HG02973 (cell line): Measurements from ENCODE around the gene DVL2.

Experiments used
- ATAC-seq: cut with Tn5 transposase; IDR thresholded peaks from one replicate; pipeline ENCODE4 v1.9.1; 2021; ENCODE audit warnings: moderate library complexity; ENCODE audit not compliant: unreplicated experiment

The DVL2 gene

DNA sequence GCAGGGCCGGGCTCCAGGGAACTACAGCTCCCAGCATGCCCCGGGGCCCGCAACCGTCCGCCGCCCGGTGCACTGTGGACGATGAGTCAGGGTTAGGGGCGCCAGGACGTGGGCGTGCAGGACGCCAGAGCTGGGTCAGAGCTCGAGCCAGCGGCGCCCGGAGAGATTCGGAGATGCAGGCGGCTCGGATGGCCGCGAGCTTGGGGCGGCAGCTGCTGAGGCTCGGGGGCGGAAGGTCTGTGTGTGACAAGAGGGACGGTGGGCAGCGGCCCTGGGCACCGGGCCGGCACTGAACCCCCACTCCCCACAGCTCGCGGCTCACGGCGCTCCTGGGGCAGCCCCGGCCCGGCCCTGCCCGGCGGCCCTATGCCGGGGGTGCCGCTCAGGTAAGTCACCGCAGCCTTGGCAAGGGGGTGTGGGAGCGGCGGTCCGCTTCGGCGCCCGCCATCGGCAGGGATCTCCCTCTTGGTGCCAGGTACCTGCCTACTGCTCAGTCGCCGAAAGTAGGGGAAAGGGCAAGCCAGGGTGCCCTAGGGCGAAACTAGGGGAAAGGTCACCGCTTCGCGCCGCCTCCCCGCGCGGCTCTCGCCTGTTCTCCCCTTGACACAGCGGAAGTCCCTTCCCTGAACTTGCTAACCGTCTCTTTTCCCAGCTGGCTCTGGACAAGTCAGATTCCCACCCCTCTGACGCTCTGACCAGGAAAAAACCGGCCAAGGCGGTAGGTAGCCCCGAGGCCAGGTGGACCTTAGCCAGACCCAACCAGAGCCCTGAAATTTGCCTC, 14.3 kb downstream of the DVL2 start, which contains the start of the genes ACADVL and DLG4:
TSS of gene ACADVL (plus strand) at position 127 of the 781 bp plus-strand sequence. CDS start at position 174, 47 bp downstream.
TSS of gene DLG4 (minus strand) at position 25 of the 781 bp plus-strand sequence.
- ATAC-seq, result peak; percentile 55

DNA sequence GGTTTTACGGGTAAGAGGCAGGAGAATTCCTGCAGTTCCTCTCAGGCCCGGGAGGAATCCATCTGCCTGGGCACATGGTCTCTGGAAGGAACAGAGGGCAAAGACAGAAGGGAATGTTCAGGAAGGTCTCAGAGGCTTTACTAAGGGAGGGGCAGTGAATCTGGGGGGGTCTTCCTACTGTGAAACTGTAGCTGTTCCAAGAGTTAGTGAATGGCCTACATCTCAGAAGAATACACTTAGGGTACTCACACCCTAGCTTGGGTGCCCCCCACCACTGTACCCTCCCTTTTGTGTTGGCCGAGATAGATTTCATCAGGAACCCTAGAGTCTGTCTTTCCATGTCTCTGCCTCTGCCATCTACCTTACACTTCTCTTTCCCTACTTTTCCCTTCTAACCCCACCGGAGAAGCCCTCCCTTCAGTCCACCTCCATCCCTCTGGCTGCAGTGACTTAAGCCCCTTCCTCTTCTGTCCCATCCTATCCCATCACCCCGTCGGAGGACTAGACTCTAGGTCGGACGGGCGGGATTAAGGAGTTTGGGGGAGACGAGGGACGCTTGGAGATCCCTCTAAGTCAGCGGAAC, 15.0 kb downstream of the DVL2 start:
- ATAC-seq, result no peak

DNA sequence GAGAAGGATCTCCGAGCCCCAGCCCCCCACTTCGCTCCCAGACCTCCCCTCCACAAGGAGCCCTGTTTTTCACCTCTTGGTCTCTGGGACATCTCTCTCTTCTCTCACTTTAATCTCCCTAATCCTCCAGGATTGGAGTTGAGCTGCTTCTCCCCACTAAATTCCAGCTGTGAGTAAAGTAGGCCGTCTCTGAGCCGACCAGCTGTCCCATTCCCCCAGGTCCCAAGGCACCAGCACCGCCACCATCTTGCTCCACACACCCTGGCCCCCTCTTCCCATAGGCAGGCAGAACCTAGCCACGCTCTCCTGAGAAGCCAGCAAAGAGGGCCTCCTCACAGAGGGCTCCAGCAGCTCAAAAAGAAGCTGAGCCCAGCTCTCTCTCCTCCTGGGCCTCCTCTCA, 15.6 kb downstream of the DVL2 start:
- no peak for ATAC-seq

DNA sequence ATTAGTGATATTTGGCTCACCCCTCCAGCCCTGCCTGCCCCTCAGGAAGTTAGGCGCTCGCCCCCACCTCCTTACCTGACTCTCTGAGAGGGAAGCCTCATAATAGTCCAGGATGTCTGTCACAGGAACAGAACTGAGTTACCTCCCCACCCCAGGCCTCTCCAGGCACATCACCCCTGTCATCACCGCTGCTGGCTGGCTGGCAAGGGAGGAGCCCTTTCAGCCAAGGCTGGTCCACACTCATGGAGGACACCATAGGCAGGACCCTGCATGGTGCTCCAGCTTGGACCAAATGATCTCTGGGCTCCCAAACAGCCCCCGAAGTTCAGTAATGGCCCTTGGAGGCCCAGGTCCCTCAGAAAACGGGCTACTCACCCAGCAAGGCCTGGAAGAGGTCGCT, 16.2 kb downstream of the DVL2 start:
- no peak for ATAC-seq

DNA sequence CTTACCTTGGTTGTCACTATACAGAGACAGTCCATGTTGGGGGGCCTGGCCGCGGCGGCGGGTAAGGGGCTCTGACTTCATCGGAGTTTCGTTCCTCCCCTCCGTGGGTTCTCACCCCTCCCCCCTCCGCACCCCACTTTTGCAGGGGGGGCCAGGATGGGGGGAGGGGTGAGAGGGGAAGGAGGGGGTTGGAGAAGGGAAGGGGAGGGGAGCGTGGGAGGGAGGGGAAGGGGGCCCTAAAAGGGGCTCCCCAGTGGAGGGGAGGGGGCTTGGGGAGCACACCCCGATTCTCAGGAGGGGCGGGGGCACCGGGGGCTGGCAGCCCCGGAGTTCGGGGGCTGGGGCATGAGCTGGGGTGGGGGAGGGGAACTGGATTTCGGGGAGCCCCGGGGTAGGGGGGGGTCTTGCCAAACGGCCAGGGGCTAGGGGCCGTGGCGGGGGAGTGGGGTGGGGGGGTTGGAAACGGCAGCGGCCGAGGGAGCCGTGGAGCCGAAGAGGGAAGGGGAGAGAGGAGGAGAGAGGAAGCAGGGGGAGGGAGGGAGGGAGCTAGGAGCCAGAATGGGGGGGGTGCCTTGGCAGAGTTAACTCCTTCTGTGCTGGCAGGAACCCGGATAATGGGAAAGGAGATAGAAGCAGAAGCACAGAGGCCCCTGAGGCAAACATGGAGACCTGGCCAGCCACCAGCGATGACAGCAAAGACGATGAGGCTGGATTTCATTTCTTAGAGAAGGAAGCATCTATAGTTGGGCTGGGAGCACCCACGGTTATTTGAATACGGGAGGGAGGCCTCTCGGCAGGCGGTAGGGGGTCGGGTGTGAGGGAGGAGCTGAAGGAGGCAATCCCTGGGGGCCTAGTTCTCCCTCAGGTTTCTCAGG, 17.0 kb downstream of the DVL2 start:
- ATAC-seq, result no peak

DNA sequence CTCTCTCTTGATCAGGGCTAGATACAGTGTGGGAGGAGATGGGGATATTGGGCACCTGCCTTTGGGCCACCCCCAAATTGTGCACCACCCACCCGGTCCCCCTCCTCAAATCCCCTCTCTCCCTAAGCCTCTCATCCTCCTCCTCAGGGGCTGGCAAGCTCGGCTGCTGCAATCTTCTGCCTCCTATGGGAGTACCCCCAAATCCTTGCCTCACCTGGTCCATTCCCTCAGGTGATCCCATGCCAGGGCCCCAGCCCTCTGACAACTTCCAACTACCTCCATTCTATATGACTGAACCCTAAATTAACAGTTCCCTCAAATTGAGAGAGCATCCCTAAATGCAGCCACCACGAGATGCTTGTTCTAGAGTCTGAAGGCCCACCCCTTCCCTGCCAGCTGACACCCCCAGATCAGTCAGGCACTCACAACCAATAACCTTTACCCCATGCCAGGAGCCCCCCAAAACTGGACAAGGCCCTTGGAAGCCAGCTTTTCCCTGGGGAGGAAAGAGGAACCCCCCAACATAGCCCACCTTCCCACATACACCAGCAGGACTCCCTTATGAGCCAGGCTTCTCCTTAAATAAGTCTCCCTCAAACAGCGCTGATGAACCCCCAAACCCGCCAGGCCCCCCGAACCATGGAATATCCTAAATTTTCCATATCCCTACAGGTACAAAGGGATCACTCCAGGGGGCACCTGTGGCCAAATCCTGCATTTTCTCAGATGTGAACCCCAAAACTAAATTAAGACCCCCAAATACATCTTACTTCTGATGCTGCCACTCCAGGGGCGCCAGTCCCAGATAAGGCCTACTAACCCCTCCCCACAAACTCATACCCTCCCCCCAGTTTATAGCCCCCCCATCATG, 17.8 kb downstream of the DVL2 start:
- no peak for ATAC-seq

DNA sequence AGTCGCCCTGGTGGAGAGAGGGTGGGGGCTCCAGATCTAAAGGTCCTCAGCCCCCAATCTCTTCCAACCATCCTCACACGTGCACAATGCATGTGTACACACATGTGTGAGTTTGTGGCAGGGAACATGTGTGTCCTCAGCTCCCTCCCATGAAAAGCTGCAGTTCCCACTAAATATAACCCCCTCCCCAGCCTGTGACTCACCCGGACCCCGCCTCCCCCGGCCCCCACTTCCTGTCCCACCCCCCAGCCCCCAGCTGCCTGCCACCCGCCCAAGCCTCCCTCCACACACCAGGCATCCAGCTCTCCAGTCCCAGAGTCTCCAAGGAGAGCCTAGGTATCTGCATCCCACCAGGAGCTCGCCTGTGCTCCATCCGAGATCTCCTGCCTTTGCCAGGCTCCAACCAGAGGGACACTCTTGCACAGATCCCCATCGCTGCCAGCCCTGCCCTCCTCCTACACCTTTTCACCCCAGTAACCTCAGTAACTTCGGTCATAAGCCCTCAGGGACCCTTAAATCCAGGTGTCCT, 18.6 kb downstream of the DVL2 start:
- ATAC-seq, result no peak

DNA sequence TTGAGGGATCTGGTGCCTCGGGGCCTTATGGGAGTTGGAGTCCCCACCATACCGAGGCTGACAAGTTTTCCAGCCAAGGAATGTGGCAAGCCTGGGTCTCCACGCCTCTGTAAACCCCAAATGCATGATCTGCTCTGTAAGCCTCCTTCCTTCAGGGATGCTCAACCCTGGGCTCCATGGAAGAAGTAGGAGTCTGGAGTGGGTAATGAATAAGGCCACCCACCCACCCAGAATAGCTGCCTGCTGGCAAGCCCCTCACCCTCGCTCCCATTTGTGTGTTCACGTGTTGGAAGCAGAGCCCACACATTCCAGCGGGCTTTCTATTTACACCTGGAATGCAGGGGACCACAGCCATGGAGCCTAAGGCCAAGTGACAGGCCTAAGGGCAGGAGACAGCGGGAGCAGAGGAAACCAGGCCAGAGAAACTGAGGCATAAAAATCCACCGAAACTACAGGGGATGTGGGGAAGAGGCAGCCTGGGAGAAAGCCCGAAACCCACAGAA, 19.1 kb downstream of the DVL2 start:
- ATAC-seq, result no peak

DNA sequence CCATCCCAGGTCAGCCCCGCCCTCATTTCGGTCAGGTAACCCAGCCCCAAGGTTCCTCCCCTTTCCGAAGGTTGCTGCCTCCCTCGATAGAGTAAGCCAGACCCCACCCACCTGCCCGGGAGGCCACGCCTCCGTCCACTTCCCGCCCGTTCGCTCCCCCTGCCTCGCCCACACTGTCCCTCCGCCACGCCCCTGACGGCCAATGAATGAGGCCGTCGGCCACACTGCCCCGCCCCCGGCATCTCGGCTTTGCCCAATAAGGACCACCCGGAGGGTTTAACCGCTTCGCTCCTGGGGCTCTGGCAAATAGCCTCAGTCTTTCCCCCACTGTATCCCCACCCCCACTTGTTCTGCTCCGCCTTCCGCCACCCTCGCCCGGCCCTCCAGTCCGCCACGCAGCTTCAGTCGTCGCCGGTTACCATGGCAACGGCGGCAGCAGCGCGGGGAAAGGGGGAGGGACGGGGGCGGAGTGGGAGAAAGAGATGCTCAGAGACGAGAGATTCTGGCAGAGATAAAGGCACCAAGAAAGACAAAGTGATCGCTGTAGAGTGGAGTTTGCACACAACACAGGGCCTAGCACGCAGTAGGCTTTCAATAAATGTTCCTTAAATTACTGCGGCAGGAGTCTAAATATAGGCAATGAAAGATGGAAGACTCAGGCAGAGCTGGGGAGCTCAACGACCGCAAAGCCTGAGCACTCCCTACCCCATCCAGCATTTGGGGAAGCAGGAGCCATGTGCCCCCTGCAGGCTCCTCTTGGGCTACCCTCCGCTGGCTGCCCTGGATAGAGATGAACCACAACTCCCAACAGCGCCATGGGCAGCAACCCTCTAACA, 19.8 kb downstream of the DVL2 start:
- peak; percentile 63 for ATAC-seq

DNA sequence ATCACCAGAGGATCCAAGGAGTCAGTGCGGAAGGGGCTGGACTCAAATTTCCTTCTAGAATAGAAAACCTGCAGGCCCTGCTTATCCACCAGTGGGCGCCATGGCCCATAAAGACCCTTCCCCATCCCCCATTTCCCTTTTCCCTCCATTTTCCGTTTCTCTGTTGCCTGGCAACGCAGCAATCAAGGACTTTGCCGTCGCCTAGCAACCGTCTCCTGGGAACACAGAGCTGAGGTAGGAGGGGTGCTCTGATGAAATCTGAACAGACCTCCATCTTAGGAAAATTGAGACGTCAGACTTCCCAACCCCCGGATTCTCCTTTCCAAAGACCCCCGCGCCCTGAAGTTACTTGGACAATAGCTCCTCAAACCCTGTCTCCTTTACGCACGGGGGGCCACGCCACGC, 20.4 kb downstream of the DVL2 start:
- no peak for ATAC-seq

DNA sequence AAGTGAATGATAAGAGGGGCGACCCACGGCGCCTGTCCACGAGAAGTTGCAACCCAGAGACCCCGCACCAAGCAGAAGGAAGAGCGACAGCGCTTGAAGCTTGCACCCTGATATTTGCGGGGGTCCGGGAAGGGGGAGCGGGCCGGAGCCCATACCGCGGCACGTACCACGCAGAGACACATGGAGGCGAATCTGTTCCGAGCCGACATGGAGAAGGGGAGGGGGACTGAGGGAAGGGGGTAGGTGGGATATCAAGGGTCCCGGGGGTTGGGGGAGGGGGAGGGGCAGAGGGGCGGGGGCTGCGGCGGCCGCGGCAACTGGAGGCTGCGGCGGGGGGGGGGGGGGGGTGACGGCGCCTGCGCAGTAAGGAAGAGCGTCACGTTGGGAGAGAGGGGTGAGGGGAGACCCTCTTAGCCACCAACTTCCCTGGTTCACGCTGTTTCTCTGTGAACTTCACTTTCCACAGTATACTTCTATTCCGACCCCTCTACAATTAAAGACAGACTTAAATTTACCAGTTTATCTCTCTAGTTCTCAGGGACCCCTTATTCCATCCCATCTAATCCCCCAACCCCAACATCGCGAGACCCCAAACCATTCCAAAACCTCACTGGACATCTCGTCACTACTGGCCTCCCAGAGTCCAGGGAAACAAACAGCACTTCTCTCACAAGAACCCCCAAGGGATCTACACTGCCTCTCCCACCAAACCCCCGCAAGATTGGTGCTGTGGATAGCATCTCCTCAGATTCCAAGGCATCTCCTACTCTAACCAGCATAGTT, 22.6 kb downstream of the DVL2 start:
- no peak for ATAC-seq

DNA sequence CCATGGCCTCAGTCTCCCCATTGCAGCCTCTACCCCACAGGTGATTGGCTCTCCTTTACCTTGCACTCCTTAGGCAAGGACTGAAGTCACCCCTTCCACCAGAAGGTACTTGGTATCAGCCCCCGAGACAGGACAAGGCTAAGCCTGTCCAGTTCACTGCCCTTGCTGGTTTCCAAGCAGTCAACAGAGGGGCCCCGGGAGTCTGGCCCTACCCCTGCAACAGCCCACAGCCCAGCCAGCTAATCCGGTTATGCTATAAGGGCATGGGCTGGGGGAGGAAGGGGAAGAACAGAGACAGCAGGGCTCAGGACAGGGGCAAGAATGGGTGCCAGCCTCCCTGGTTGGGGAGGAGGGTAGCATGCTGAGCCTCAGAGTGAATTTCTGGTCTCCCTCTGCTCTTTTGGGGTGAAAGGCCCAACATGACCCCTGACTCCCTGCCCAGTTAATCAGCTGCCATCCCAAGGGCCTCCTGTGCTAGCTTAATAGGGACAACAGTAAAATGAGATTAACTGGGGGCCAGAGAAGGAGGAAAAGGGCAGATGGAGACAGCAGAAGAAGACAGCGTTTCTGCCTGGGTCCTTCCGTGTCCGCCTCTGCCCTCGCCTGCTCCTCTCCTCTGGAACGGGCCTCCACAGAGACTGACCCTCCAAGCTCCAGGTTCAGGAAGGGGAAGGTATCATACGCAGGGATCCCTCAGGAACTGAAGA, 25.4 kb downstream of the DVL2 start:
- ATAC-seq, result no peak

DNA sequence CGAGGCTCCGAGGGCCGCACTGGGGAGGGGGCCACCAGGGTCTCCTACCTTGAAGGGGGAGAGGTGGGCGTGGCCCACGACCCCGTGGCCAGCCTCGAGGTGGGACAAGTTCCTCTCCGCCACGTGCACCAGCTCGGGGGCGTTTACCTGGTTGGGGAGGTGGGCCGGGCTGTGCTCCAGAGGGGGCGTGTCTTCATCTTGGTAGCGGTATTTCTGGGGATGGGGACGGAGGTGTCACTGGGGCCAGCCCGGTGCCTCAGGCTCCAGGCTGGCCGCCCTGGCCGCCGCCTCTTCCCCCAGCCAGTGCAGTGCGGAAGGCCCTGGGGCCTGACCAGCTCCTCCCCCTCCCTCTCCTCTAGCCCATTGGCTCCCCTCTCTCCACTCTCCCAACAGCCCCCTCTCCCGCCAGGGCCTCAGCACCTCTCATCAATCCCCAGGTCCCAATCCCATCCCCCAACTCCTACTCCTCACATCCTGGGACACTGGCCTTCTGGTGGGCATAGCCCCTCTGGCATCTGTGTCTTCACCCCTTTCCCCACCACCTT, 26.2 kb downstream of the DVL2 start:
- ATAC-seq, result no peak

DNA sequence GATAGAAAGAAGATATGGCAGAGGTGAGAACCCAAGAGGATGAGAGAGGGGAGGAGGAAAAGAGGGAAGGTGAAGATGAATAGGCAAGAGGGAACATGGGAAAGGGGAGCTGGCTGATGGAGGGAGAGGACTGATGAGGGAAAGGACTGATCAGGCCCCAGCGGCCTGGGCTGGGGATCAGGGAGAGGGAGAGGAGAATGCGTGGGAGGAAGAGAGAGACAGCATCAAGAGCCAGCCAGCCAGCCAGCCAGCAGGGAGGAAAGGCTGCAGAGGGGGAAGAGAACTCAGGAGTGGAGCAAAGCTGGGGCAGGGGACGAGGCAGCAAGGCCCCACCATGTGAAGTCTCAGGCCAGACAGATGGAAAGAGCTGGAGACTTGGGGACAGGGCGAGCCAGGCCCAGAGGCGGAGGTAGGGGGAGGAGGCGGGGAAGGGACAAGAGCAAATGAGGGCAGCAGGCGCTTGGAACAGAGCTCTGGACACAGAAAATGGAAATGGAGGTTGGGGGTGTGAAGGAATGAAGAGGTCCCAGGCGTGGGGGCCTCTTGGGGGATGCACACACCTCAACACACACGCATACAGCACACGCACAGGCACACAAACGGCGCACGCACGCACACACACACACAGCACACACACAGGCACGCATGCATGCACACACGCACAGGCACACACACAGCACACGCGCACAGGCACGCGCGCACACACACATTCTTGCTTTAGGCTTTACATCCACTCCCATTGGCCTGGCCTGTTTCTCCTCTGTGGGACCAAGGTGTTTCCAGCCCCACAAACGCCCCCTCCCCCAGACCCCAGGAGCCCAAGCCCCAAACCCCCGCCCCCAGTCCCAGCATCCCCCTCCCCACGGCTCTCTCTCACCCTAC, 27.0 kb downstream of the DVL2 start:
- no peak for ATAC-seq

DNA sequence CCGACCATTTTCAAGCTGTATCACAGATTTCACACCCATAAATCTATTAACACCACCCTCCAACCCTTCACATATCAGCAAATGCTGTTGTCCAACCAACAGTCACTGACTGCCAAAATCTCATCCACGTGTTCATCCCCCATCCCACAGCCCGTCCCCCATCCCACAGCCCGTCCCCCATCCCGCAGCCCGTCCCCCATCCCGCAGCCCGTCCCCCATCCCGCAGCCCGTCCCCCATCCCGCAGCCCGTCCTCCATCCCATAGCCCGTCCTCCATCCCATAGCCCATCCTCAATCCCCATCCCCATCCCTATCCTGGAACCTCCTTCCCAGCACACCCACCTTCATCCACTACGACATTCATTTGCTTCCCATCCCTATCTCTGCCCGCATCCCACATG, 28.8 kb downstream of the DVL2 start:
- no peak for ATAC-seq

DNA sequence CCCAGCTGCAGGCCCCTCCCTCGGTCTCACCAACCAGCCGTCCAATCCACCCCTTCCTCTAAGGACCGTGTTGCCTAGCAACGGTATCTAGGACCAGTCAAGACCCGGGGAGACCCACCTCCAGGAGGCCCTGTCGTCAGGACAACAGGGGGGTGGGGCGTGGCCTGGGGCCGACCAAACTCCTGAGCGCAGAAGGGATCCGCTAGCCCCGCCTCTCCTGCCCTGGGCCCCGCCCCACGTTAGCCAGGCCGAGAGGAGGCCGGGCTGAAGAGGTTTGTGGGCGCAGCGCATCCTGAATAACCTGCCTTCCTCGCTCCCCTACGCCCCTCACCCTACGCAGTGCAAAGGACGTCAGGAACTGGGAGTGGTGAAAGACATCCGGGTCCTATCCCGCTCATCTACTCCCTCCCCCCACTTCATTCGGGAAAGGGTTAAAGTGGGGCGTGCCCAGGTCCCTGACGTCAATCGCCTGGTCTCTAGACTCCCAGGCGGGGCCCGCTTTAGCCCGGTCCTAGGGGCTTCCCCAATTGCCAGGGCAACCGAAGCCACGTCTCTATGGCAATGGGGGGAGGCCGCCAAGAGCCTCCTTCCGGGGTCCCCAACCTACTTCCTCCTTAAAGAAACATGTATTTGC, 29.4 kb downstream of the DVL2 start:
- ATAC-seq, result peak; percentile 70
